ENCODE measurements around the gene CEP170.

DNA sequence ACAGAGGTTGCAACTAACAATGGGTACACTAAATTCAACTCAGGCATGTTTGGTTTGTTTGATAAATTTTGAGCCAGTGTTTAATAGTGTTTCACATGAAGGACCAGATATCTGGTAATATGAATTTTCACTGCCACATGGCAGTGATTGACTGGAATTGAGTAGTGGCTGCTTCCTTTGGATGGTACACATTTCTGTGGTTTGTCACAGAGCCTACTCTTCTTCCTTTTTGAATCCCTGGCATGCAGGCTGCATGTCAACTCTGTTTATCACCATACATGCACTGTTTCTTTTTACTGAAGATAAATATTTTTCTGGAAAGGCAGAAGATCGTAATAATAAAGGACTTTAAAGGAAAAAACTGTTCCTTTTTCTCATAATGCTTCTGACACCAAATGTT is 36.2 kb upstream of the CEP170 start:
- TF ChIP-seq, protein P1, sequence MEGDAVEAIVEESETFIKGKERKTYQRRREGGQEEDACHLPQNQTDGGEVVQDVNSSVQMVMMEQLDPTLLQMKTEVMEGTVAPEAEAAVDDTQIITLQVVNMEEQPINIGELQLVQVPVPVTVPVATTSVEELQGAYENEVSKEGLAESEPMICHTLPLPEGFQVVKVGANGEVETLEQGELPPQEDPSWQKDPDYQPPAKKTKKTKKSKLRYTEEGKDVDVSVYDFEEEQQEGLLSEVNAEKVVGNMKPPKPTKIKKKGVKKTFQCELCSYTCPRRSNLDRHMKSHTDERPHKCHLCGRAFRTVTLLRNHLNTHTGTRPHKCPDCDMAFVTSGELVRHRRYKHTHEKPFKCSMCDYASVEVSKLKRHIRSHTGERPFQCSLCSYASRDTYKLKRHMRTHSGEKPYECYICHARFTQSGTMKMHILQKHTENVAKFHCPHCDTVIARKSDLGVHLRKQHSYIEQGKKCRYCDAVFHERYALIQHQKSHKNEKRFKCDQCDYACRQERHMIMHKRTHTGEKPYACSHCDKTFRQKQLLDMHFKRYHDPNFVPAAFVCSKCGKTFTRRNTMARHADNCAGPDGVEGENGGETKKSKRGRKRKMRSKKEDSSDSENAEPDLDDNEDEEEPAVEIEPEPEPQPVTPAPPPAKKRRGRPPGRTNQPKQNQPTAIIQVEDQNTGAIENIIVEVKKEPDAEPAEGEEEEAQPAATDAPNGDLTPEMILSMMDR (IDR thresholded peaks at IDR 0.05), result no peak
- TF ChIP-seq POLR2A (IDR thresholded peaks at IDR 0.05), result no peak

Measured in uterus (tissue), 2 donors.